H9 (cell line): Measurements from ENCODE around the gene SPATA3. TPM values are rescaled to one million over a fixed set of nuclear protein-coding genes. Genes with fewer than 3 reads are reported as not detected.

Experiments used
- DNase-seq: peaks from one replicate; pipeline ENCODE4 v3.0.0-alpha.2; 2017
- H2AFZ ChIP-seq: one replicate; pipeline ENCODE4 v1.6.1; 2013; ENCODE audit warnings: mild to moderate bottlenecking, low read length, control low read depth, moderate library complexity
- H2AK5ac ChIP-seq: 2 replicates; pipeline ENCODE4 v1.6.1; 2013; ENCODE audit warnings: low read length, control low read depth, mixed read lengths; ENCODE audit not compliant: insufficient read length
- H2BK120ac ChIP-seq: one replicate; pipeline ENCODE4 v1.6.1; 2013; ENCODE audit warnings: low read depth, mild to moderate bottlenecking, low read length, control low read depth, inconsistent platforms; ENCODE audit not compliant: poor library complexity, severe bottlenecking
- H2BK12ac ChIP-seq: 2 replicates; pipeline ENCODE4 v1.6.1; 2013; ENCODE audit warnings: low read length, control low read depth, mixed read lengths, low read depth; ENCODE audit not compliant: insufficient read length
- H2BK15ac ChIP-seq: 2 replicates; pipeline ENCODE4 v1.6.1; 2013; ENCODE audit warnings: low read depth, low read length, control low read depth
- H2BK20ac ChIP-seq: one replicate; pipeline ENCODE4 v1.6.1; 2013; ENCODE audit warnings: low read depth, mild to moderate bottlenecking, low read length, control low read depth, inconsistent platforms; ENCODE audit not compliant: poor library complexity, severe bottlenecking
- H2BK5ac ChIP-seq: 2 replicates; pipeline ENCODE4 v1.6.1; 2013; ENCODE audit warnings: low read length, control low read depth, mixed read lengths; ENCODE audit not compliant: insufficient read length
- H3K14ac ChIP-seq: 2 replicates; pipeline ENCODE4 v1.6.1; 2013; ENCODE audit warnings: low read length, control low read depth; ENCODE audit not compliant: insufficient read depth
- H3K18ac ChIP-seq: 2 replicates; pipeline ENCODE4 v1.6.1; 2013; ENCODE audit warnings: low read depth, mild to moderate bottlenecking, mixed read lengths, low read length, control low read depth; ENCODE audit not compliant: insufficient read length
- H3K23ac ChIP-seq: 2 replicates; pipeline ENCODE4 v1.6.1; 2013; ENCODE audit warnings: low read length, control low read depth, mixed read lengths, low read depth; ENCODE audit not compliant: insufficient read length
- H3K23me2 ChIP-seq: 2 replicates; pipeline ENCODE4 v1.6.1; 2013; ENCODE audit warnings: low read depth, mild to moderate bottlenecking, mixed read lengths, low read length, control low read depth; ENCODE audit not compliant: insufficient read length, poor library complexity, severe bottlenecking
- H3K27ac ChIP-seq: 2 replicates; pipeline ENCODE4 v1.5.1; 2013; ENCODE audit warnings: low read length, control low read depth, mixed read lengths, low read depth; ENCODE audit not compliant: insufficient read length
- H3K27me3 ChIP-seq: 2 replicates; pipeline ENCODE4 v1.6.1; 2013; ENCODE audit warnings: low read length, control low read depth, inconsistent platforms; ENCODE audit not compliant: insufficient read depth
- H3K4ac ChIP-seq: 2 replicates; pipeline ENCODE4 v1.6.1; 2013; ENCODE audit warnings: low read depth, mild to moderate bottlenecking, control low read depth, inconsistent platforms, low read length, moderate library complexity
- H3K4me1 ChIP-seq: 2 replicates; pipeline ENCODE4 v1.6.1; 2013; ENCODE audit warnings: low read length, control low read depth, inconsistent platforms; ENCODE audit not compliant: insufficient read depth
- H3K4me2 ChIP-seq: 2 replicates; pipeline ENCODE4 v1.6.1; 2013; ENCODE audit warnings: low read length, control low read depth, mixed read lengths; ENCODE audit not compliant: insufficient read length, insufficient read depth
- H3K56ac ChIP-seq: 2 replicates; pipeline ENCODE4 v1.6.1; 2013; ENCODE audit warnings: low read depth, mild to moderate bottlenecking, mixed read lengths, low read length, control low read depth; ENCODE audit not compliant: insufficient read length
- H3K79me1 ChIP-seq: 2 replicates; pipeline ENCODE4 v1.6.1; 2013; ENCODE audit warnings: low read depth, mild to moderate bottlenecking, moderate library complexity, low read length, control low read depth, inconsistent platforms; ENCODE audit not compliant: insufficient read depth, poor library complexity, severe bottlenecking
- H3K79me2 ChIP-seq: 2 replicates; pipeline ENCODE4 v1.6.1; 2013; ENCODE audit warnings: low read length, control low read depth, inconsistent platforms; ENCODE audit not compliant: insufficient read depth
- H3K9ac ChIP-seq: 2 replicates; pipeline ENCODE4 v1.6.1; 2013; ENCODE audit warnings: low read length, control low read depth, mixed read lengths; ENCODE audit not compliant: insufficient read length; ENCODE audit errors: extremely low read depth
- H3K9me3 ChIP-seq: one replicate; pipeline ENCODE4 v1.6.1; 2013; ENCODE audit warnings: low read depth, low read length, inconsistent platforms; ENCODE audit not compliant: control insufficient read depth
- H3T11ph ChIP-seq: one replicate; pipeline ENCODE4 v1.6.1; 2013; ENCODE audit warnings: mild to moderate bottlenecking, low read length, control low read depth, inconsistent platforms
- H4K20me1 ChIP-seq: one replicate; pipeline ENCODE4 v1.6.1; 2013; ENCODE audit not compliant: control insufficient read depth, insufficient read length, insufficient read depth
- H4K5ac ChIP-seq: 2 replicates; pipeline ENCODE4 v1.6.1; 2013; ENCODE audit warnings: low read depth, mild to moderate bottlenecking, mixed read lengths, low read length, control low read depth; ENCODE audit not compliant: insufficient read length
- H4K8ac ChIP-seq: replicated peaks from 2 replicates; pipeline ENCODE4 v1.6.1; 2013; ENCODE audit warnings: low read length, control low read depth, mixed read lengths, low read depth; ENCODE audit not compliant: insufficient read length
- H4K91ac ChIP-seq: 2 replicates; pipeline ENCODE4 v1.6.1; 2013; ENCODE audit warnings: low read depth, mild to moderate bottlenecking, moderate library complexity, mixed read lengths, low read length, control low read depth; ENCODE audit not compliant: insufficient read length
- H3K27ac Mint-ChIP-seq, 3 experiments: 2 replicates in 2 of 3; 3 replicates in 1 of 3; pipeline ENCODE4 v1.8.0; 2020 to 2021; ENCODE audit warnings: mixed read lengths in 3 of 3, mild to moderate bottlenecking in 1 of 3, moderate library complexity in 1 of 3
- H3K27me3 Mint-ChIP-seq: 2 replicates; pipeline ENCODE4 v1.8.0; 2021; ENCODE audit warnings: low read depth, mild to moderate bottlenecking, moderate library complexity, mixed read lengths
- H3K36me3 Mint-ChIP-seq, 3 experiments: 2 replicates in 2 of 3; 3 replicates in 1 of 3; pipeline ENCODE4 v1.8.0; 2020 to 2021; ENCODE audit warnings: low read depth in 3 of 3, mixed read lengths in 3 of 3; ENCODE audit not compliant: insufficient read depth in 1 of 3
- H3K4me1 Mint-ChIP-seq, 2 experiments: 2 replicates each; pipeline ENCODE4 v1.8.0; 2020; ENCODE audit warnings: mixed read lengths in 2 of 2
- H3K4me3 Mint-ChIP-seq, 2 experiments: 2 replicates in 1 of 2; 3 replicates in 1 of 2; pipeline ENCODE4 v1.8.0; 2020 to 2021; ENCODE audit warnings: mild to moderate bottlenecking in 2 of 2, mixed read lengths in 2 of 2, moderate library complexity in 1 of 2
- H3K9me3 Mint-ChIP-seq, 2 experiments: 2 replicates in 1 of 2; 3 replicates in 1 of 2; pipeline ENCODE4 v1.8.0; 2020; ENCODE audit warnings: mild to moderate bottlenecking in 2 of 2, mixed read lengths in 2 of 2, moderate library complexity in 1 of 2
- CTCF ChIP-seq: fragments of 200-600 bp; sonication (generic); conservative IDR thresholded peaks from 3 replicates; pipeline ENCODE4 v1.8.0; 2021; ENCODE audit warnings: antibody characterized with exemption, mild to moderate bottlenecking
- WGBS: extraction: QIAGEN DNeasy Blood & Tissue Kit; methylation state at CpG from one replicate; pipeline ENCODE4 v1.1.7; 2013; ENCODE audit warnings: missing lambda C conversion rate, low lambda C conversion rate, mixed read lengths; ENCODE audit not compliant: insufficient read length; ENCODE audit errors: extremely low coverage; 5-methylcytosine and 5-hydroxymethylcytosine counted together
- total RNA-seq: library from RNA; stranded (reverse); gene quantifications from 2 replicates; pipeline ENCODE4 v1.2.1, GENCODE V29; 2021

SPATA3 gene
- total RNA-seq, 1 experiment from 2014 or later, result not detected

DNA sequence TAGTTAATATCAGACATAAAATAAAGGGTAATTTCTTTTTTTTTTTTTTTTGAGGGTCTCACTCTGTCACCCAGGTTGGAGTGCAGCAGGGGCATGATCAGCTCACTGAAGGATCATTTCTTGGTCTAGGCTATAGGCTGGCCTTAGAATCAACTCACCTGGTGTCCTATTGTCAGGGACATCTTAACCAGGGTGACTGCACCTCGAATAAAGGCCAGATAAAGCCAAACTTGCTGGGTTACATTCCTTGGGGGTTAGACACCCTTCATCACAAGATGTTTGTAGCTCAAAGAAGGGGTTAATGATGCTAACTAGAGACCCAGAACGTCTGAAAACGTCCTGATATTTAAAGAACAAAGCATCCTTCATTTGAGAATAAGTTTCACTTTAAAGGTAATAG is 17.9 kb downstream of the SPATA3 start:
- H3K36me3 Mint-ChIP-seq, result peaks cover 0 to 4% (median 0%) of the 10 kb centered on the region in 3 experiments; a peak in 1 of 7 replicates
- Histone ChIP-seq H2BK12ac (no peak overlapping the region), H2BK20ac (no peak overlapping the region), H2AK5ac (no peak overlapping the region), H3K18ac (no peak overlapping the region), H4K20me1 (no peaks in the 10 kb centered on the region), H4K91ac (no peak overlapping the region), H3K9me3 (no peaks in the 10 kb centered on the region), H3K4me2 (no peak overlapping the region), H2AFZ (no peak overlapping the region), H2BK120ac (no peak overlapping the region), H3K4me1 (no peaks in the 10 kb centered on the region), H3K79me1 (no peaks in the 10 kb centered on the region), H3K27me3 (no peaks in the 10 kb centered on the region; the same call in 1 of the 2 replicates), H2BK5ac (no peak overlapping the region), H3K23ac (no peak overlapping the region), H4K5ac (no peak overlapping the region), H3K23me2 (no peaks in the 10 kb centered on the region), H3K79me2 (no peaks in the 10 kb centered on the region), H3K27ac (no peak overlapping the region), H3K56ac (no peak overlapping the region), H2BK15ac (no peak overlapping the region), H4K8ac (no peak overlapping the region), H3K9ac (no peak overlapping the region), H3K14ac (no peak overlapping the region), H3T11ph (no peak overlapping the region), H3K4ac (no peak overlapping the region)
- no peak for DNase-seq
- peaks cover 46% of the 10 kb centered on the region for H3K27me3 Mint-ChIP-seq
- H3K27ac Mint-ChIP-seq, result no peak overlapping the region
- no peaks in the 10 kb centered on the region; a peak in 1 of 5 replicates for H3K9me3 Mint-ChIP-seq
- no peak overlapping the region for H3K4me3 Mint-ChIP-seq
- TF ChIP-seq CTCF, result no peak
- no CpG with 5 or more reads among the region's 3 CpGs for WGBS
- peaks cover 23 to 30% of the 10 kb centered on the region in 2 experiments for H3K4me1 Mint-ChIP-seq
